ENCODE measurements around the gene ATP12A.

DNA sequence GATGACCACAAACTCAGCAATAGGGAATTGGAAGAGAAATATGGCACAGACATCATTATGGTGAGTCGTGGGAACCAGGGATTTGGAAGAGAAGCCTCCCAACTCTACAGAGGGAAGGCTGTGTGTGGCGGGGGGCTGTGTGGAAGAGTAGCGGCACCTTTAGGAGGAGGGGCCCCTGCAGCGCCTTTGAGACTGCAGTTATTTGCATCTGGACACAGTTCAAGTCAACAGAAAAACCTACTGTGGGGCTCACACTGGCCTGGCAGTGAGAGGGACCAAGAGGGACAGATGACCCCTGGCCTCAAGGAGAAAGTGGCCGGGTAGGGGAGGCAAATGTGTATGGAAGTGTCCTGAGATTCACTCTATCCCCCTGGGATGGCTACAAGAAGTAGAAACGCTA lies 5.1 kb downstream of the ATP12A start:
- TF ChIP-seq, protein P1, sequence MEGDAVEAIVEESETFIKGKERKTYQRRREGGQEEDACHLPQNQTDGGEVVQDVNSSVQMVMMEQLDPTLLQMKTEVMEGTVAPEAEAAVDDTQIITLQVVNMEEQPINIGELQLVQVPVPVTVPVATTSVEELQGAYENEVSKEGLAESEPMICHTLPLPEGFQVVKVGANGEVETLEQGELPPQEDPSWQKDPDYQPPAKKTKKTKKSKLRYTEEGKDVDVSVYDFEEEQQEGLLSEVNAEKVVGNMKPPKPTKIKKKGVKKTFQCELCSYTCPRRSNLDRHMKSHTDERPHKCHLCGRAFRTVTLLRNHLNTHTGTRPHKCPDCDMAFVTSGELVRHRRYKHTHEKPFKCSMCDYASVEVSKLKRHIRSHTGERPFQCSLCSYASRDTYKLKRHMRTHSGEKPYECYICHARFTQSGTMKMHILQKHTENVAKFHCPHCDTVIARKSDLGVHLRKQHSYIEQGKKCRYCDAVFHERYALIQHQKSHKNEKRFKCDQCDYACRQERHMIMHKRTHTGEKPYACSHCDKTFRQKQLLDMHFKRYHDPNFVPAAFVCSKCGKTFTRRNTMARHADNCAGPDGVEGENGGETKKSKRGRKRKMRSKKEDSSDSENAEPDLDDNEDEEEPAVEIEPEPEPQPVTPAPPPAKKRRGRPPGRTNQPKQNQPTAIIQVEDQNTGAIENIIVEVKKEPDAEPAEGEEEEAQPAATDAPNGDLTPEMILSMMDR (IDR thresholded peaks at IDR 0.05) = no peak
- TF ChIP-seq POLR2A (IDR thresholded peaks at IDR 0.05) (no peak), EP300 (IDR thresholded peaks at IDR 0.05) (no peak)

Data from ovary (tissue), 3 donors.